Neuronal stem cell (in vitro differentiated cells): Measurements from ENCODE around the gene ARF3. TPM values are rescaled to one million over a fixed set of nuclear protein-coding genes. Genes with fewer than 3 reads are reported as not detected.

ENCODE experiments used
- DNase-seq: peaks from one replicate; pipeline ENCODE4 v3.0.0-alpha.2; 2013; ENCODE audit warnings: low spot score
- H2AFZ ChIP-seq: one replicate; pipeline ENCODE4 v1.6.1; 2013; ENCODE audit warnings: mild to moderate bottlenecking, low read length, inconsistent platforms
- H2AK5ac ChIP-seq: 2 replicates; pipeline ENCODE4 v1.6.1; 2013; ENCODE audit warnings: low read depth, mild to moderate bottlenecking, inconsistent platforms, low read length, moderate library complexity, mixed read lengths
- H2BK120ac ChIP-seq: 2 replicates; pipeline ENCODE4 v1.6.1; 2013; ENCODE audit warnings: low read depth, mild to moderate bottlenecking, inconsistent platforms, low read length, moderate library complexity, mixed read lengths
- H2BK12ac ChIP-seq: one replicate; pipeline ENCODE4 v1.6.1; 2013; ENCODE audit warnings: low read length, inconsistent platforms
- H2BK15ac ChIP-seq: 2 replicates; pipeline ENCODE4 v1.6.1; 2013; ENCODE audit warnings: mild to moderate bottlenecking, low read length, inconsistent platforms, mixed read lengths
- H2BK5ac ChIP-seq: one replicate; pipeline ENCODE4 v1.6.1; 2013; ENCODE audit warnings: inconsistent platforms, mild to moderate bottlenecking, low read length, moderate library complexity
- H3K14ac ChIP-seq: one replicate; pipeline ENCODE4 v1.6.1; 2013; ENCODE audit warnings: low read length, inconsistent platforms
- H3K18ac ChIP-seq: 2 replicates; pipeline ENCODE4 v1.6.1; 2013; ENCODE audit warnings: low read length, inconsistent platforms
- H3K23ac ChIP-seq: 2 replicates; pipeline ENCODE4 v1.6.1; 2013; ENCODE audit warnings: low read depth, mild to moderate bottlenecking, mixed read lengths, low read length, inconsistent platforms; ENCODE audit not compliant: poor library complexity
- H3K27ac ChIP-seq: replicated peaks from 3 replicates; pipeline ENCODE4 v1.5.1; 2013; ENCODE audit warnings: low read length, inconsistent platforms
- H3K27me3 ChIP-seq, 3 experiments: 2 replicates each; pipeline ENCODE4 v1.6.1; 2013; ENCODE audit warnings: low read length in 3 of 3, mild to moderate bottlenecking in 2 of 3, inconsistent platforms in 1 of 3, low read depth in 1 of 3, mixed read lengths in 1 of 3, moderate library complexity in 1 of 3; ENCODE audit not compliant: control insufficient read depth in 3 of 3, insufficient read depth in 3 of 3
- H3K36me3 ChIP-seq, 2 donors: replicated peaks in 1 of 2; 2 replicates each; pipeline ENCODE4 v1.6.1; 2013; ENCODE audit warnings: low read length in 2 of 2; ENCODE audit not compliant: control insufficient read depth in 2 of 2, insufficient read depth in 2 of 2
- H3K4ac ChIP-seq: 2 replicates; pipeline ENCODE4 v1.6.1; 2013; ENCODE audit warnings: inconsistent platforms, mild to moderate bottlenecking, low read length, moderate library complexity
- H3K4me1 ChIP-seq, 2 donors: 1 replicate in 1 of 2; 2 replicates in 1 of 2; pipeline ENCODE4 v1.6.1; 2013; ENCODE audit warnings: low read length in 2 of 2, low read depth in 1 of 2; ENCODE audit not compliant: control insufficient read depth in 2 of 2, insufficient read depth in 1 of 2
- H3K4me2 ChIP-seq: one replicate; pipeline ENCODE4 v1.6.1; 2013; ENCODE audit warnings: mild to moderate bottlenecking, low read length, inconsistent platforms; ENCODE audit not compliant: insufficient read depth, poor library complexity, severe bottlenecking
- H3K4me3 ChIP-seq, 2 donors: 2 replicates each; pipeline ENCODE4 v1.5.1; 2013; ENCODE audit warnings: low read length in 2 of 2, mild to moderate bottlenecking in 2 of 2, inconsistent platforms in 1 of 2, moderate library complexity in 1 of 2
- H3K79me1 ChIP-seq: one replicate; pipeline ENCODE4 v1.6.1; 2013; ENCODE audit warnings: low read depth, mild to moderate bottlenecking, inconsistent platforms, low read length, moderate library complexity
- H3K9ac ChIP-seq: one replicate; pipeline ENCODE4 v1.6.1; 2013; ENCODE audit warnings: mild to moderate bottlenecking, low read depth, low read length, inconsistent platforms; ENCODE audit not compliant: poor library complexity
- H3K9me3 ChIP-seq, 2 donors: replicated peaks in 1 of 2; 2 replicates each; pipeline versions ENCODE3 to v1.6.1; 2013; ENCODE audit warnings: low read length in 2 of 2, mild to moderate bottlenecking in 2 of 2, inconsistent platforms in 1 of 2, low read depth in 1 of 2, mixed read lengths in 1 of 2, moderate library complexity in 1 of 2; ENCODE audit not compliant: control insufficient read depth in 2 of 2, insufficient read depth in 1 of 2
- H4K8ac ChIP-seq: one replicate; pipeline ENCODE4 v1.6.1; 2013; ENCODE audit warnings: low read depth, mild to moderate bottlenecking, inconsistent platforms, low read length, moderate library complexity
- H4K91ac ChIP-seq: one replicate; pipeline ENCODE4 v1.6.1; 2013; ENCODE audit warnings: low read length, low read depth, mild to moderate bottlenecking, inconsistent platforms; ENCODE audit not compliant: poor library complexity
- WGBS, 2 donors: extraction: QIAGEN DNeasy Blood & Tissue Kit; methylation state at CpG; one replicate each; pipeline ENCODE4 v1.1.7; 2013; ENCODE audit warnings: missing lambda C conversion rate in 2 of 2, mixed read lengths in 1 of 2; ENCODE audit not compliant: insufficient read length in 2 of 2, insufficient replicate concordance in 1 of 2; ENCODE audit errors: extremely low coverage in 2 of 2; 5-methylcytosine and 5-hydroxymethylcytosine counted together
- polyA plus RNA-seq, 2 experiments: library from polyadenylated mRNA; stranded (reverse); fragments of 200-250 nt; gene quantifications; one replicate each; pipeline ENCODE4 v1.2.3, GENCODE V29; 2013

ARF3 gene
- polyA plus RNA-seq (2013, experiment 1 of 2): 72.0 TPM
- polyA plus RNA-seq (2013, experiment 2 of 2): 77.4 TPM

GRCh38 chr12:48957141-48958048, at the start of gene ARF3:
ARF3 (minus strand) TSS chr12:48957487; CDS start chr12:48941095, 16,392 bp downstream.
- Histone ChIP-seq H4K91ac (no peak within 1 kb of the TSS), H4K8ac (no peak within 1 kb of the TSS), H2BK120ac (peak within 1 kb of the TSS; percentile 21), H3K27ac (peak within 1 kb of the TSS; percentile 79), H2BK15ac (peak within 1 kb of the TSS; percentile 76), H3K9me3 (no peaks in the 10 kb centered on the region), H3K4me2 (peak within 1 kb of the TSS; percentile 78), H2BK5ac (peak within 1 kb of the TSS; percentile 87), H3K23ac (peak within 1 kb of the TSS; percentile 82), H3K14ac (no peak within 1 kb of the TSS), H3K4ac (peak within 1 kb of the TSS; percentile 46), H3K79me1 (peaks cover 3% of the 10 kb centered on the region), H2BK12ac (peak within 1 kb of the TSS; percentile 16), H3K4me1 (peaks cover 7% of the 10 kb centered on the region in 2 donors), H3K9ac (peak within 1 kb of the TSS; percentile 98), H3K36me3 (peaks cover 5 to 36% of the 10 kb centered on the region in 2 donors), H3K27me3 (peaks cover 0 to 2% (median 0%) of the 10 kb centered on the region in 3 experiments), H3K18ac (peak within 1 kb of the TSS; percentile 98), H3K4me3 (peak within 1 kb of the TSS; percentile 97 to 98), H2AK5ac (peak within 1 kb of the TSS; percentile 71), H2AFZ (peak within 1 kb of the TSS; percentile 94)
- no CpG with 5 or more reads among the region's 58 CpGs for WGBS, 2 donors
- DNase-seq: peak; percentile 96

- H3K4me2 ChIP-seq: no peak overlapping the region
- peaks cover 13 to 18% of the 10 kb centered on the region in 2 donors for H3K4me1 ChIP-seq
- no peak overlapping the region for H4K91ac ChIP-seq
- peaks cover 35 to 60% (median 36%) of the 10 kb centered on the region in 3 experiments for H3K27me3 ChIP-seq
- H2AK5ac ChIP-seq: no peak overlapping the region
- H3K9ac ChIP-seq: no peak overlapping the region
- no CpG with 5 or more reads among the region's 2 CpGs for WGBS, 2 donors
- no peak overlapping the region for H2BK12ac ChIP-seq
- no peak overlapping the region for H3K14ac ChIP-seq
- H3K79me1 ChIP-seq: no peaks in the 10 kb centered on the region
- H3K36me3 ChIP-seq: peaks cover 6 to 34% of the 10 kb centered on the region in 2 donors
- H3K23ac ChIP-seq: no peak overlapping the region
- no peak overlapping the region for H3K4me3 ChIP-seq
- no peak overlapping the region for H4K8ac ChIP-seq
- H3K27ac ChIP-seq: no peak overlapping the region
- H2BK15ac ChIP-seq: no peak overlapping the region
- H2BK5ac ChIP-seq: no peak overlapping the region
- H2BK120ac ChIP-seq: no peak overlapping the region
- H3K4ac ChIP-seq: no peak overlapping the region
- H2AFZ ChIP-seq: no peak overlapping the region
- no peak overlapping the region for H3K18ac ChIP-seq
- H3K9me3 ChIP-seq: no peaks in the 10 kb centered on the region
- no peak for DNase-seq
These were observed 43.1 kb upstream of the ARF3 start for GRCh38 chr12:49000346-49000745.

- Histone ChIP-seq H3K27me3 (peaks cover 35 to 68% (median 38%) of the 10 kb centered on the region in 3 experiments), H3K27ac (no peak within 1 kb of the TSS), H3K9ac (peak within 1 kb of the TSS; percentile 71), H3K4me3 (peak within 1 kb of the TSS; percentile 28 to 50), H2BK120ac (no peak within 1 kb of the TSS), H3K36me3 (peaks cover 6 to 26% of the 10 kb centered on the region in 2 donors), H2BK5ac (no peak within 1 kb of the TSS), H2BK12ac (no peak within 1 kb of the TSS), H3K4ac (no peak within 1 kb of the TSS), H3K18ac (peak within 1 kb of the TSS; percentile 77), H3K4me1 (peaks cover 13 to 18% of the 10 kb centered on the region in 2 donors), H4K8ac (no peak within 1 kb of the TSS), H3K23ac (peak within 1 kb of the TSS; percentile 82), H3K79me1 (no peaks in the 10 kb centered on the region), H3K9me3 (no peaks in the 10 kb centered on the region), H4K91ac (no peak within 1 kb of the TSS), H2AK5ac (peak within 1 kb of the TSS; percentile 22), H2AFZ (peak within 1 kb of the TSS; percentile 99), H2BK15ac (peak within 1 kb of the TSS; percentile 56), H3K4me2 (peak within 1 kb of the TSS; percentile 62), H3K14ac (no peak within 1 kb of the TSS)
- DNase-seq: no peak
- WGBS, 2 donors: no CpG with 5 or more reads among the region's 30 CpGs
These were observed 42.3 kb upstream of the ARF3 start, which contains the start of gene DDN for GRCh38 chr12:48999371-49000131. DDN (minus strand) TSS chr12:48999375; CDS start chr12:48999287, 88 bp downstream.
